Stimulated activated CD8-positive, alpha-beta memory T cell treated with anti-CD3 and anti-CD28 coated beads, Interleukin-7, amount 100 ng/mL, for 48 hours (primary cell): ENCODE results near the gene PWP2.
"Not testable (repeated sequence)": the region's sequence is repeated elsewhere in the genome, so short reads cannot be mapped to it uniquely, and the experiment has no call there.

Source experiments
- DNase-seq, 2 donors: peaks; one replicate each; pipeline ENCODE4 v3.0.0-alpha.2; 2020; ENCODE audit warnings: low read depth in 1 of 2; ENCODE audit errors: extremely low read depth in 1 of 2

PWP2 gene

DNA sequence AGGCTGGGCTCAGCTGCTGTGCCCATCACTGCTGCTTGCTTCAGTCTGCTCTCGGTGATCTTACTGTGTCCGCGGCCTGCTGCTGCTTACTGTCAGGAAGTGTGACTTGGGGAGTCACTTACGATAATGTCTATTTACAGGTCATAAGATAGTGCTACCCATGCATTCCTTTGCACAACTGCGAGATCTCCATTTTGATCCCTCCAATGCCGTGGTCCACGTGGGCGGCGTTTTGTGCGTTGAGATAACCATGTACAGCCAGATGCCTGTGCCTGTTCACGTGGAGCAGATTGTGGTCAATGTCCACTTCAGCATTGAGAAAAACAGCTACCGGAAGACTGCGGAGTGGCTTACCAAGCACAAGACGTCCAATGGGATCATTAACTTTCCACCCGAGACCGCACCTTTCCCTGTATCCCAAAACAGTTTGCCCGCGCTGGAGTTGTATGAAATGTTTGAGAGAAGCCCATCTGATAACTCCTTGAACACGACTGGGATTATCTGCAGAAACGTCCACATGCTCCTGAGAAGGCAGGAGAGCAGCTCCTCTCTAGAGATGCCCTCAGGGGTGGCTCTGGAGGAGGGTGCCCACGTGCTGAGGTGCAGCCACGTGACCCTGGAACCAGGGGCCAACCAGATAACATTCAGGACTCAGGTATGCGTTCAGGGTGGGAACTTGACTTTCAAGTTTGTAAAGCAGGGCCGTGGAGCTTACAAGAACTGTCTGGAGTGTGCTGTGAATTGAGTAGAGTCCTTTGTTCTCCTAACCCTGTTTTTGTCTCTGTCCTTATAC lies 24.4 kb upstream of the PWP2 start:
- no peak for DNase-seq

DNA sequence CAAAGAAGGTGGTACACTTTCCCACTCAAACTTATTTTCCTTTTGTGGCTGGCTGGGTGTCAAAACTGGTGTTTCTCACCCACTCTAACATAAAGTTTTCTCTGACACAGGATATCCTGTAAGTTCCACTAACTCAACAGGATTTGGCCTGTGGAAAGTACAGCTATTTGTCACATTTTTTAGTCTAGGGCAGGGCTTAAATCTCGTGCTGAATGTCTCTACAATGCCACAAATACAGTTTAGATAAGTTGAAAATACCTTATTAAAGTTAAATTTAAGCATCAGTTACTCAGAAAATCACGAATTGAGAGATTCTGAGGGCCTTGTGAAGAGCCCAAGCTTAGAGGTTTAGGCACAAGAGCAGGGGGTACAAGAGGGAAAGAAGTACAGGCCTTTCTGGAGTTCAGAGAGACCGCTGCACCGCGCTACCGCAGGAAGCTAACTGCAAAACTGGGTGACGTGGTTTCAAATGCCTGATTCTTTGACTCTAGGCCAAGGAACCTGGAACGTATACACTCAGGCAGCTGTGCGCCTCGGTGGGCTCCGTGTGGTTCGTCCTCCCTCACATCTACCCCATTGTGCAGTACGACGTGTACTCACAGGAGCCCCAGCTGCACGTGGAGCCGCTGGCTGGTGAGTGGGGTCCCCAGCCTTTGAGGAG lies 23.4 kb upstream of the PWP2 start:
- DNase-seq: peak; percentile 45 to 65

DNA sequence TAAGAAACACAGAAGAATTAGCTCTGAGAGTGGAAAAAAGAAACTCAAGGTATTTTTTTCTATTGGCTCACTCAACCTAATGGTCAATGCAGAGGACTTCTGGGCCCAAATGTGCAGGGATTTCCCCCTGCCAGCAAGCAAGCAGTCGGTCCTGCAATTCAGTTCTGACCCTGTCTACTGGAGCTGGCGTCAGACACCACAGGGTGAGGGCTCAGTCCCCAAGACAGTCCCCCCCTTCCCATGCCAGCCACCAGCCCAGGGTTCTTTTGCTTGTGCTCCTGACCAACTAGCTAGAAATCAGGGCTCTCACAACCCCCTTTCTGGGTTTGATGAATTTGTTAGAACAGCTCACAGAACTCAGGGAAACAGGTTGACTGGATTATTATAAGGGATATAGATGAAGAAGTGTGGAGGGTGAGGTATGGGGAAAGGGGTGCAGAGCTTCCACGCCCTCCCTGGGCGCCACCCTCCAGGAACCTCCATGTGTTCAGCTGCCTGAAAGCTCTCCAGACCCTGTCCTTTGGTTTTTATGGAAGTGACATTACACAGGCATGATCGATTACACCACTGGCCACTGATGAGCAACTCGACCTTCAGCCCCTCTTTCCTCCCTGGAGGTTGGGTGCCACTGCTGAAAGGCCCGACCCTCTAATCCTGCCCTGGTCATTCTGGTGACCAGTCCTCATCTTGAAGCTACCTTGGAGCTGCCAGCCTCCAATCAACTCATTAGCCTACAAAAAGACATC lies 22.5 kb upstream of the PWP2 start:
- no peak for DNase-seq

DNA sequence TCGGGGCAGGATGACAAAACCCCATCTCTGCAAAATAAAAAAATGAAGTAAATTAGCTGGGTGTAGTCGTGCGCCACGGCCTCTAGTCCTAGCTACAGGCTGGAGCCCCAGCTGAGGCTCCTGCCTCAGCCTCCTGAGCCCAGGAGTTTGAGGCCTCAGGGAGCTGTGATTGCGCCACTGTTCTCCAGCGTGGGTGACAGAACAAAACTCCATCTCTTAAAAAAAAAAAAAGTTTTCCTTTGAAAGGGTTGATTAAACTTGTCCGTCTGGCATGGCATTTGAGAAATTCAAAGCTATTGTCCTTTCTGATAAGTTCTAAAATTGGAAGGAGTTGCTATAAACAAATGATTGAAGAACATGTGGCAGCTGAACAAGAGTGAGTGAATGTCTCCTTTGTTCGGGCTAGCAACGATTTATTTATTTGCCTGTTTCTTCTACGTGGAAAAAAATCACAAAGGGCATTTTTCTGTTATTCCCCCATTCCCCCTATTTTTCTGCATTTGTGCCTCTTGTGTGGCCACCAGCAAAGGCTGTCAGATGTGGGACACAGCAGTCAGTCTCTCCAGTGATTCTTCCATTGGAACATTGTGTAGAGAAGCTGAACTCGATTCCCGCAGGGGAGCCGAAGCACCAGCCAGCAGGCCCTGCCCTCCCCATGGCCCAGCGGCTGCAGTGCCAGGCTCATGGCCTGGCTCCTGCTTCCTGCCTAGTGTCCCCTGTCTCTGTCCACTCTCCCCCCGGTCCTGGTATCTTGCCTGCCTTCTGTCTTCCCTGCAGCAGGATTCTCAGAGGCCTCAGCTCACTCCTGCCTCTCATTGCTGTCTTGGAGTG lies 21.5 kb upstream of the PWP2 start:
- DNase-seq: no peak

DNA sequence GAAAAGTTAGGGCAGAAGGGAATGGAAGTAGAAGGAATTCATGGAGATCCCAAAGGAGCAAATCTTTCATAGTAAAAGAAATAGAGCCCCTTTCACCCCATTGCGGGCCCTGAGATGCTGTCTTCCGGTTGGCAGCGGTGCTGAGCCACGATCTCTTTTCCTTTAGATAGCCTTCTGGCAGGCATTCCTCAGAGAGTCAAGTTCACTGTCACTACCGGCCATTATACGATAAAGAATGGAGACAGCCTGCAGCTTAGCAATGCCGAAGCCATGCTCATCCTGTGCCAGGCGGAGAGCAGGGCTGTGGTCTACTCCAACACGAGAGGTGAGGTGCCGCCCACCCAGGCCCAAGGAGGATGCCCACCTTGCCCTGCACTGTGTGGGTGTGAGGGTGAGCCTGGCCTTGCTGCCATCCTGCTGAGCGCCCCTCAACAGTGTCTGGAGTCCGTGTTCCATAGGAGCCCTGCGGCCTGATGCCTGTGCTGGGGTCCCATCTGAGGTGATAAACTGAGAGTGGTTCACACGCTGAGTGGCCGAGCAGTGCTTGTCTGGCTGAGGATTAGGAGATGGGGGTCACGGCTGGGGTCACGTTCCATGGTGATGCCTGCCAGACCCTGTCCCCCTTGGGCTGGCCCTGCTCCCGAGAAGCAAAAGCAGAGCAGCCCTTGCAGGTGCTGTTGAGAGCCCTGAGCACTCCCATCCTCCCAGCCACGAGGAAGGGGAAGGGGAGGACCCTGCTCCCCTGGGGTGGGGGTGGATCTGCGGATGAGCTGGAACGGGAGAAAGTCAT lies 20.4 kb upstream of the PWP2 start:
- no peak for DNase-seq

DNA sequence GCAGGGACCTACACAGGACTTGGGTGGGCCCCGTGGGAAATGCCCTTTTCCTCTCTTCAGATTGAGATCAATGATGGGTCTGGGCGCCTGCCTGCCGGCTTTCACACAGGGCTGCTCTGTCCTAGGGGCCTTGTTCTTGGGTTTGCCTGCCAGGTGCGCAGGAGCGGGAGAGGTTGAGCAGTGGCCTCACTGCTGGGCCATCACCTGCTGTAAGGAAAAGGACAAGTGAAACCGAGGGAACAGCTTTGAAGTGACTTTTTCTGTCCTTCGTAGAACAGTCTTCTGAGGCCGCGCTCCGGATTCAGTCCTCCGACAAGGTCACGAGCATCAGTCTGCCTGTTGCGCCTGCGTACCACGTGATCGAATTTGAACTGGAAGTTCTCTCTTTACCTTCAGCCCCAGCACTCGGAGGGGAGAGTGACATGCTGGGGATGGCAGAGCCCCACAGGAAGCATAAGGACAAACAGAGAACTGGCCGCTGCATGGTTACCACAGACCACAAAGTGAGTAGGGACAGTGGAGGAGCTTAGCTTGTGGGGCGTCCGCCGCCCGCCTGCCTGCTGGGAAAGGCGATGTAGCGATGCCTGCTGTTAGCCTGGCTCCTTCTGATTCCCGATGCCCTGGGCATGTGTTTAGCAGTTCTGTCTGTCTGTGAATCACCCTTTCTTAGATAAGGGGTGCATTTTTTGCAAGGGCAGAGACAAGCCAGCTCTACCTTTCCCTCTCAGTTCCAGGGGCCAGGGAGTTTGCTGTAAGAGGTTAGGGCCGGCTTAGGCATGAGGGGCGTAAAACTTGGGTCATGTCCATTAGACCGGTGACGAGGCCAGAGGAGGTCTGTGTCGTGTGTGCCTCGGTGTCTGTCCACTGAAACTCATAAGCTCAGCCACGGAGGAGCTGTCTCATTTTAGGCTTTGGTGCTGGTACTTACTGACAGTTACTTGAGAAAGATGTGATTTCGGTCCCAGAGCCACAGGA lies 19.5 kb upstream of the PWP2 start:
- DNase-seq: no peak

DNA sequence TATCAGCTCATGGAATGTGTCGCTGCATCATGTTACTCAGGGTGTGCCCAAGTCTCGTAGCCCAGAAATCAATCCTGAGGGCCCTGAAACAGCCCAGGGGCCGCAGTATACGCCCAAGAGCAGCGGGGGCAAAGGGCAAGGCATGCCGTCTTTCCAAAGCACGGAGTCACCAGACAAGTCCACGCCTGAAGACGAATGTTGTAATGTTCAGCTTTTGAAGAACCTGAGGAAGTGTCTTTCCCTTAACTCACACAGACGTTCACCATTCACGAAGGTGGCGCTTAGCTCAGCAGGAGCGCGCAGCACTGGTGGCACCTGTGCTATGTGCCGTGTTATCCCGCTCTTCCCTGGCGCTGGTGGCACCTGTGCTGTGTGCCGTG lies 18.8 kb upstream of the PWP2 start:
- DNase-seq: no peak

DNA sequence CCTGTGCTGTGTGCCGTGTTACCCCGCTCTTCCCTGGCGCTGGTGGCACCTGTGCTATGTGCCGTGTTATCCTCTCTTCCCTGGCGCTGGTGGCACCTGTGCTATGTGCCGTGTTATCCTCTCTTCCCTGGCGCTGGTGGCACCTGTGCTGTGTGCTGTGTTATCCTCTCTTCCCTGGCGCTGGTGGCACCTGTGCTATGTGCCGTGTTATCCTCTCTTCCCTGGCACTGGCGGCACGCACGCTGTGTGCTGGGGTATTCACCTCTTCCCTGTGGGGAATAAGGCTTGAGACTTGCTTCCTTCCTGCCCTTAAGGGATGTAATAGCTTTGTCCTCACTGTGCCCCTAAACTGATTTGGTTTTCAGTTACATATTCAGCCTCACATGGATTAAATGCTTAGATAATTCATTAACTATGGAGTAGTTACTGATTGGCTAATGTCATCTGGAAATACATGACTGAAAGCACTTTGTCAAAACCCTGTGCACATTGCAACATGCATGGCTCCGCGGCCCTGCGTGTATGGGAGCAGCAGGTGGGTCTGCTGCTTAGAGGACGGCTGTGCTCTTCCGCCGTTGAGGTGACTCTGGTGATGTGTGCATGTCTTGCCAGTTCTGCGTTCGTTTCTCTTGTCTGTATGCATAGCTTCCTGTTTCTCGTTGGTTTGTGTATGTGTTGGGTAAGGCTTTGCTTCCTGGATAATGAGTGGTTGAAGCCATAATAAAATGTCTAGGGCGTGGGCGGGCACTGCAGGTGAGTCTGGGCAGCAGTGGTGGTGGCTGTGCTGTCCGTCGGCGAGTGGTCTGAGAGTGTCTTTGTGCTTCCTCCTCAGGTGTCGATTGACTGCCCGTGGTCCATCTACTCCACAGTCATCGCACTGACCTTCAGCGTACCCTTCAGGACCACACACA lies 17.9 kb upstream of the PWP2 start:
- no peak for DNase-seq

DNA sequence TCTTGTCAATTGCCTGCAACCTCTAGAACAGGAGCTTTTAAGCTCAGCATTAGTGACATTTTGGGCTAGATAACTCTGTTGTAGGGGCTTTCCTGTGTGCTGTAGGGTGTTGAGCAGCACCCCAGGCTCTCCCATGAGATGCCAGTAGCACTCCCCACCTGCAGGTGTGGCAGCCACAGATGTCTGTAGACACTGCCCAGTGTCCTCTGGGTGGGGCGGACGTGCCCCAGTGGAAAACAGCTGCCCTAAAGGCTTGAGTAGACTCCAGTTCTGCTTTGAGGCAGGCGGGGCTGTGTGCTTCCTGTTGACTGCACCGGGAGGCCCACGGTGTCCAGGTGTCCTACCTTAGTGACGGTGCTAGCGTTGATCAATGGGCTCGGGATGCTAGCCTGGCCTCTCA lies 16.9 kb upstream of the PWP2 start:
- no peak for DNase-seq

DNA sequence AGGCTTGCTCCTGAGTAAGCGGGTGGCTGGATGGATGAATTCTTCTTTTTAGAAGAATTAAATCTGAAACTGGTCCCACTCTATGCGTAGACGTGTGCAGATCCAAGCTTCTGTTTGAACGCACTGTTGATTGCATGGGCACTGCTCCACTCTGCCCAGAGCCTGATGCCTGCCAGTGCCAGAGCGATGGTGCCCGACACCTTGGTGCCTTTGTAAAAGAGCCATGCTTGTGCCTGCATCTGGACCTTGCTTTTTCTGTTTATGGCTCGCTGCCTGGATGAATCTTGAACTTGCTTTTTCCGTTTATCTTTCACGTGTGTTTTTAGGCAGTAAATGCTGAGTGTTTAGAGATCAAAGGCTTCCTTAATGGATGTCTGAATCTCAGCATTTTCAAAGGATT lies 15.0 kb upstream of the PWP2 start:
- no peak for DNase-seq

DNA sequence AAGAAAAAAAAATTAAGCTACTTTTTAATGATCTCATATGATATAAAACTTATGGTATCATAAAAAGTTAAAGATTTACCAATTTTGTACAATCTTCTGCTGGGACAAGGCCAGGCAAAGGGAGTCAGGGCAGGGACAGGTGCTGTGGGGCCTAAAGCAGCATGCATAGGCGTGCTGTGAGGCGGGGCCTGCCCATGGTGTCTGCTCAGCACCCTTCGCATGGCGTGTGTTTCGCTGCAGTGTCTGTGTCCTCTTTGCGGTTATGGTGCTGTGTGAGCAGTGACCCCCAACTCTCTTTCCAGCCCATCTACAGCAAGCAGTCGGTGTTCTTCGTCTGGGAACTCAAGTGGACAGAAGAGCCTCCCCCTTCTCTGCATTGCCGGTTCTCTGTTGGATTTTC lies 13.4 kb upstream of the PWP2 start:
- no peak for DNase-seq

DNA sequence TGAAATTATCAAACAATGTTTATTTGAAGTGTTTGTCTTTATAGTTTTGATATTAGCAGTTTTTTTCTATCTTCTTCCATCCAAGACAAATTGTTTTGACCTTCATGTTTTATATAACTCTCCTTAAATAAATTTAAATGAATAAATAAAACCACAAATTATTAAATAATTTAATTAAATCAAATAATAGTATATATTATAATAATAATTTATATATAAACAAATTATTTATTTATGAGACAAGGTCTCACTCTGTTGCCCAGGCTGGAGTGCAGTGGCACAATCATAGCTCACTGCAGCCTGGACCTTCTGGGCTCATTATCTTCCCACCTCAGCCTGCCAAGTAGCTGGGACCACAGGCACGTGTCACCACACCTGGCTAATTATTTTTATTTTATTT lies 12.4 kb upstream of the PWP2 start:
- no peak for DNase-seq

DNA sequence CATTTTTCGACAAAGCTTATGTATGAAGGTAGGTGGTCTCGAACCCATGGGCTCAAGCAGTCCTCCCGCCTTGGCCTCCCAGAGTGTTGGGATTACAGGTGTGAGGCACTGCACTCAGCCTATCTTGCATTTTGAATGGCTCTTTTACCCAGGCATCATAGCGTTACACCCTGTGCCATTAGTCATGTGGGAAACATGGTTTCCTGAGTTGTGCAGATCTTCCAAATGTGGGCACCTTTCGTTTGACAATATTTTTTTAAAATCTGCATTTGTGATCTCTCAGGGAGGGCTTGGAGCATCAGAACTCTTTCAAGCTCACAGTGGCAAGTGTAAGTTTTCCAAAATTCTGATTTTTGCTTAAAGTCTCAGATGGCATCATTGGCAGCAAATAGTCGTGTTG lies 8.7 kb upstream of the PWP2 start:
- DNase-seq: not testable (repeated sequence)

DNA sequence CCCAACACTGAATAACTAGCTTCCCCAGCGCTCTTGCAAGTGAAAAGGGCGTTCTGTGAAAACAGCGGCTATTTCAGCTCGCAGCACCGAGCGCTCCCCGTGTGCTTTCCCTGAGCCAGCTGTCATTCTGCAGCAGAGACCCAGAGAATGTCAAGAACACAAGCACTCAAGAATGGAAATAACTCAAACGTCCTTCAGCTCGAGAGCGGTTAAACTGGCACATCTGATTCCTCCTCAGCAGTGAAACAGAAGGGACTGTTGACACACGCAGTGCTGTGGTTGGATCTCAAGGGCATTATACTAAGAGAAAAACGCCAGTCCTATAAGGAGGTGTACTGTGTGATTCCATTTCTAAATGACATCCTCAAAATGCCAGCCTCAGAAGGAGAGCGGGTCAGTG lies 8.2 kb upstream of the PWP2 start:
- DNase-seq: not testable (repeated sequence)

DNA sequence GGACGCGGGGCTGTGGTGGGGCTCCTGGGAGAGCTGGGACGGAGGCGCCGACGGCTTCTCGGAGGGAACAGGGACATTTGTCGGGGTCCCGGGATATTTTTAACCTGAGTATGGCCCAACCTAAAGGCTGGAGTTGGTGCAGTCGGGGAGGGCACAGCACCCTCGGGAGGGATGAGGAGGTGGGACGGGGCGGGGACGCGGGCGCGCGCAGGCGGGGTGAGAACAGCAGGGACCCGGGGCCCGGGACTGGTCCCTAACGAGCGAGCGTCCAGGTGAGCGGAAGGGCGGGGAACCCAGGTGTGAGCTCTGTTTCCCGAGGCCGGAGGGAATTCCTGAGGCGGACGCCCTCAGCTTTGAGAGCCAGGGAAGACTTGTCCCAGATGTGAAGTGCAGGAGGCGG lies 390 bp downstream of the PWP2 start:
- DNase-seq: not testable (repeated sequence)

DNA sequence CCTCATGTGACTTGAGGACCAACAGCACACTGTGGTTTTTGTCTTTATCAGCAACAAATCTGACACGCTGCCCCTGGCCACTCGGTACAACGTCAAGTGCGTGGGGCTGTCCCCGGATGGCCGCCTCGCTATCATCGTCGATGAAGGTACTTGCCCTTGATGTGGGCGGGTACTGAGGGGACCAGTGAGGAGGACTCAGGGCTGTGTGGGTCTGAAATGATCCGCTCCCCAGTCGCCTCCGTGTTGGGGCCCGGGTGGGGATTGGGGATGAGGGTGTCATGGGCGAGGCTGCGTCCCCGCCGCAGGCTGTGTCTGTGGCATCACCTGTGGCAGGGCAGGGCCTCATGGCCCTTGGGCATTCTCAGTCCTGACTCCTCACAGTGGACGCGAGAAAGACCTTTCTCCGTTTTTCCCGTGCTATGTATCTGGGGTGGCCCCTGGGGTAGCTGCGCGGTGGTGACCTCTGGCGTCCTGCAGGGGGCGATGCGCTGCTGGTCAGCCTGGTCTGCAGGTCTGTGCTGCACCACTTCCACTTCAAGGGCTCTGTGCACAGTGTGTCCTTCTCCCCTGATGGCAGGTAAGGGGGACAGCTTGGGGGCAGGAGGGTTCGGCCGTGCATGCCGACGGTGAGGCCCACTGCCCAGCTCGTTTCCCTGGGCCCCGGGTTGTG lies 6.6 kb downstream of the PWP2 start:
- DNase-seq: not testable (repeated sequence)

DNA sequence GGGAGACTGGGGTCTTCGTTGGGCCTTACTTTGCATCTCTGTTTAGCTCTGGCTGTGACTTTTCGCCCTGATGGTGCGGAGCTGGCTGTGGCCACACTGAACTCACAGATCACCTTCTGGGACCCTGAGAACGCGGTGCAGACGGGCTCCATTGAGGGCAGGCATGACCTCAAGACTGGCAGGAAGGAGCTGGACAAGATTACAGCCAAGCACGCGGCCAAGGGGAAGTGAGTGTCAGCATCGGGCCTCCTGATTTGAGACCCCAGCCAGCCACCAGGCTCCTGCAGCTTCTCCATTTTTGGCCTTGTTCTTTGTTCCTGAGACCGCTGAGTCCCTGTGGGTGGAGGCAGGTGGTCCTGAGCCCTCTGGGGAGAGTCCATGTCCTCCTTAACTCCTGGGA lies 14.9 kb downstream of the PWP2 start:
- not testable (repeated sequence) for DNase-seq

DNA sequence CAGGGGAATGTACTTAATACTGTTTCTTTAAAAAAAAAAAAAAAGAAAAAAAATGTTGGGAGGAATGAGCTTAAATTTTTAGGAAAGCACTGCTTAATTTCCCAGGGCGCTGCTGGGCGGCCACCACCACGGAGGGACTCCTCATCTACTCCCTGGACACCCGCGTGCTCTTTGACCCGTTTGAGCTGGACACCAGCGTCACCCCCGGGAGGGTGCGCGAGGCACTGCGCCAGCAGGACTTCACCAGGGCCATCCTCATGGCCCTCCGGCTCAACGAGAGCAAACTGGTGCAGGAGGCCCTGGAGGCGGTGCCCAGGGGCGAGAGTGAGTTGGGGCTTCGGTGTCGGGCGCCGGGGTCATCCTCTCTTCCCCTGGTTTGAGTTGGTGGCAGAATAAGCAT lies 20.6 kb downstream of the PWP2 start:
- not testable (repeated sequence) for DNase-seq
